Panc1 (cell line): ENCODE measurements around the gene RNF114.

Experiments
- POLR2AphosphoS5 ChIP-seq: IDR thresholded peaks from 2 replicates; pipeline ENCODE4 v1.6.1; 2012; ENCODE audit warnings: mild to moderate bottlenecking, low read depth, low read length, moderate library complexity
- TCF7L2 ChIP-seq: IDR thresholded peaks from 2 replicates; pipeline ENCODE4 v1.6.1; 2011; ENCODE audit warnings: mild to moderate bottlenecking, low read depth, low read length, inconsistent platforms
- TF ChIP-seq, protein P1 (sequence below): fragments of 450-650 bp; IDR thresholded peaks from 2 replicates; pipeline ENCODE4 v1.5.1; 2017; ENCODE audit warnings: mild to moderate bottlenecking
- TF ChIP-seq, protein P2 (sequence below), 2 experiments: IDR thresholded peaks; 2 replicates each; pipeline ENCODE4 v1.6.1; 2011 to 2012; ENCODE audit warnings: low read depth in 2 of 2, control low read depth in 1 of 2, low read length in 1 of 2, mild to moderate bottlenecking in 1 of 2, moderate library complexity in 1 of 2; ENCODE audit not compliant: insufficient read depth in 1 of 2

GRCh38 chr20:49986049-49986448 lies 49.9 kb downstream of the RNF114 start:
- TF ChIP-seq, protein P1, sequence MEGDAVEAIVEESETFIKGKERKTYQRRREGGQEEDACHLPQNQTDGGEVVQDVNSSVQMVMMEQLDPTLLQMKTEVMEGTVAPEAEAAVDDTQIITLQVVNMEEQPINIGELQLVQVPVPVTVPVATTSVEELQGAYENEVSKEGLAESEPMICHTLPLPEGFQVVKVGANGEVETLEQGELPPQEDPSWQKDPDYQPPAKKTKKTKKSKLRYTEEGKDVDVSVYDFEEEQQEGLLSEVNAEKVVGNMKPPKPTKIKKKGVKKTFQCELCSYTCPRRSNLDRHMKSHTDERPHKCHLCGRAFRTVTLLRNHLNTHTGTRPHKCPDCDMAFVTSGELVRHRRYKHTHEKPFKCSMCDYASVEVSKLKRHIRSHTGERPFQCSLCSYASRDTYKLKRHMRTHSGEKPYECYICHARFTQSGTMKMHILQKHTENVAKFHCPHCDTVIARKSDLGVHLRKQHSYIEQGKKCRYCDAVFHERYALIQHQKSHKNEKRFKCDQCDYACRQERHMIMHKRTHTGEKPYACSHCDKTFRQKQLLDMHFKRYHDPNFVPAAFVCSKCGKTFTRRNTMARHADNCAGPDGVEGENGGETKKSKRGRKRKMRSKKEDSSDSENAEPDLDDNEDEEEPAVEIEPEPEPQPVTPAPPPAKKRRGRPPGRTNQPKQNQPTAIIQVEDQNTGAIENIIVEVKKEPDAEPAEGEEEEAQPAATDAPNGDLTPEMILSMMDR: no peak
- TF ChIP-seq, protein P2, sequence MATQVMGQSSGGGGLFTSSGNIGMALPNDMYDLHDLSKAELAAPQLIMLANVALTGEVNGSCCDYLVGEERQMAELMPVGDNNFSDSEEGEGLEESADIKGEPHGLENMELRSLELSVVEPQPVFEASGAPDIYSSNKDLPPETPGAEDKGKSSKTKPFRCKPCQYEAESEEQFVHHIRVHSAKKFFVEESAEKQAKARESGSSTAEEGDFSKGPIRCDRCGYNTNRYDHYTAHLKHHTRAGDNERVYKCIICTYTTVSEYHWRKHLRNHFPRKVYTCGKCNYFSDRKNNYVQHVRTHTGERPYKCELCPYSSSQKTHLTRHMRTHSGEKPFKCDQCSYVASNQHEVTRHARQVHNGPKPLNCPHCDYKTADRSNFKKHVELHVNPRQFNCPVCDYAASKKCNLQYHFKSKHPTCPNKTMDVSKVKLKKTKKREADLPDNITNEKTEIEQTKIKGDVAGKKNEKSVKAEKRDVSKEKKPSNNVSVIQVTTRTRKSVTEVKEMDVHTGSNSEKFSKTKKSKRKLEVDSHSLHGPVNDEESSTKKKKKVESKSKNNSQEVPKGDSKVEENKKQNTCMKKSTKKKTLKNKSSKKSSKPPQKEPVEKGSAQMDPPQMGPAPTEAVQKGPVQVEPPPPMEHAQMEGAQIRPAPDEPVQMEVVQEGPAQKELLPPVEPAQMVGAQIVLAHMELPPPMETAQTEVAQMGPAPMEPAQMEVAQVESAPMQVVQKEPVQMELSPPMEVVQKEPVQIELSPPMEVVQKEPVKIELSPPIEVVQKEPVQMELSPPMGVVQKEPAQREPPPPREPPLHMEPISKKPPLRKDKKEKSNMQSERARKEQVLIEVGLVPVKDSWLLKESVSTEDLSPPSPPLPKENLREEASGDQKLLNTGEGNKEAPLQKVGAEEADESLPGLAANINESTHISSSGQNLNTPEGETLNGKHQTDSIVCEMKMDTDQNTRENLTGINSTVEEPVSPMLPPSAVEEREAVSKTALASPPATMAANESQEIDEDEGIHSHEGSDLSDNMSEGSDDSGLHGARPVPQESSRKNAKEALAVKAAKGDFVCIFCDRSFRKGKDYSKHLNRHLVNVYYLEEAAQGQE (IDR thresholded peaks at IDR 0.05; ENCODE audit: insufficient read depth in 1 of 2, low read depth in 2 of 2, low read length in 1 of 2): no peak
- TF ChIP-seq POLR2AphosphoS5 (no peak), TCF7L2 (no peak)
